DMS114 treated with DMSO at 0.1 percent for 48 hours (cell line): Measurements from ENCODE around the gene MDK.

Experiments
- DNase-seq: peaks from one replicate; lab custom pipeline; 2025; ENCODE audit not compliant: unreplicated experiment; lab: John Stamatoyannopoulos, UW

MDK gene

GRCh38 chr11:46397526-46397925, 16.1 kb downstream of the MDK start:
- no peak for DNase-seq

DNA sequence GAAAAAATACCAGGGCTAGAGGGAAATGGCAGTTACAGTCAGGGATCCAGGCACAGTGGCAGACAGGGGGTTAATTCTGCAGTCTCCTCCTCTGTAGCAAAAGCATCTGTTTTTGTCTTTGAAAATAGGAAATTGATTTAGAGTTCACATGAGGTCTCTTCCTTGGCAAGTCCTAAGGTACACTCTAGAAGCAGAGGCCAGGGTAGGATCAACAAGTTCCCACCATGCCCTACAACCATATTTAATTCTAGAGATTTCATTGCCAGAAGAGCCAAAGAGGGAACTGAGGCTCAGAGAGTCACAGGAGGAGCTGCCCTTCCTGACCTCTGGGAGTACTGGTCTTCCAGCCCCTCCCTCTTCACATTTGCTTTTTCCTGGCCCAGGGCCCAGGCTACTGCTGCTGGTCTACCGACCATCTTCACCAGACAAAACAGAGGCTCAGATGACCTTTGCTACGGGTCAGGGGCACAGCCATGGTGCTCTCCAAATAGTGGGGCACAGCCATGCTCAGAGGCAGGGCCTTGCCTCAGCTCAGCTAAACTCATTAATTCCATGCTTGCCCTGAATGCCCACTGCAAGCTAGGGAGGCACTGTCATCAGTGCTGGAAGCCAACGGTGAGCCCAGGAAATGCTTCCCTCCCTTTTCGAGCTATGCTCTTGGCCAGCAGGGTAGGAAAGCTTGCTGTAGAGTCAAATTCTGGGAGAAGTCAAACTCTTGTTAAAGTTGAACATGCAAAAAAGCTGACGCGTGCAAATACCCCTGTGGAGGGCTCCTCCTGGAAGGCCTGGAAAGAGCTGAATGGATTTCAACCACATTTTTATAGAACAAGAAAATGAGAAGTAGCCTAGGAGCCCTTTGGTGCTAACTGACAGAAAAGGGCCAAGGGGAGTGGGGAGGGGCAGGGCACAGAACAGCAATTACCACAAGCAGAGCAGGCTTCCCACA, 21.8 kb downstream of the MDK start:
- no peak for DNase-seq

DNA sequence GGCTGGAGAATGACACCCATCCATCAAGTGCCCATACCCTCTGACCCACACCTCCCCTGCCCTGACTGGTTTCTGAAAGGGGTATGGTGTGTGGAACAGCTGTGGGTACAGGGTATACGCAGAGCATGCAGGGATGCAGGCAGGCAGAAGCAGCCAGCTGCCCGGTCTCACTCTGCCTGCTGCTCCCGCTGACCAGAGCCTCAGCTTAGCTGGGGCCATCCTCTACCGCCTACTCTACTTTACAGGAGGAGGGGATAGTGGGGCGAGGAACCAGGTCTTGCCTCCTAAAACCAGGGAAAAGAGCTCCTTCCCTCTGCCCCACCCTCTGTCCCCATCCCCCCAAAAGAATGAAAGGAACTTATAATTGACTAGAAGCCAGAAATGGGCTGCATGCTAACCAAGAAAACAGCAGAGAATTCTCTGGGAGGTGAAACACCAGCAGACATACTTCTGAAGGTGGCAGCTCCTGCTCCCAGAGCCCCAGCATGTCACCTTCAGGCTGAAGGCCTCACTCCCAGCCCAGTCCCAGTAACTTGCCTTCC, 23.1 kb downstream of the MDK start:
- no peak for DNase-seq

- DNase-seq, result no peak
These were observed 26.2 kb downstream of the MDK start for GRCh38 chr11:46407635-46408034.

DNA sequence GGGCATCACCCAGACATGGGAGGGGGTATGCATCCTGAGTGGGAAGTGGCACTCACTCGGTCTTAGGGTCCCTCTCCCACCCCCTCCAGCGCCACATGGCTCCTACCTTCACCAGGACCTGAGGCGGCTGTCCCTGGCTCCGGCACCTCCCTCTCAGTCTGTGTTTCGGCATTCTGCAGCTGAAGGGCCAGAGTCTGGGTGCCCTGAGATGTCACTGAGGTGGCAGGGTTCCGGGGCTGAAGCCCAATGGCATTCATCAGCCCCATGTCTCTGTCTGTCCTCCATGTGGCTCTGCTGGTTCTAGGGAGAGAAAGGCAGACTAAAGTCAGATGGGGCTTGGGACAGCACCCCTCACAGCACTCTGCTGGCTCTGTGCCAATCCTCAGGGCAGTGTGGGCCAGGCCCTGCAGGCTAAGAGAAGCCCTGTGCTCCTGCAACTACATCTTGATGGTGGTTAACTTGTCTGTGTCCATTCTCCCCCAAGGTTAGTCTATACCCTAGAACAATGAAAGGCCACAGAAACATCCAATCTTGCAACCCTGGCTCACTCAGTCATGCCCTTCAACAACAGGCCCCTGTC, 27.0 kb downstream of the MDK start:
- DNase-seq, result no peak

- DNase-seq, result no peak
These were observed 28.6 kb downstream of the MDK start for GRCh38 chr11:46410021-46410420.

DNA sequence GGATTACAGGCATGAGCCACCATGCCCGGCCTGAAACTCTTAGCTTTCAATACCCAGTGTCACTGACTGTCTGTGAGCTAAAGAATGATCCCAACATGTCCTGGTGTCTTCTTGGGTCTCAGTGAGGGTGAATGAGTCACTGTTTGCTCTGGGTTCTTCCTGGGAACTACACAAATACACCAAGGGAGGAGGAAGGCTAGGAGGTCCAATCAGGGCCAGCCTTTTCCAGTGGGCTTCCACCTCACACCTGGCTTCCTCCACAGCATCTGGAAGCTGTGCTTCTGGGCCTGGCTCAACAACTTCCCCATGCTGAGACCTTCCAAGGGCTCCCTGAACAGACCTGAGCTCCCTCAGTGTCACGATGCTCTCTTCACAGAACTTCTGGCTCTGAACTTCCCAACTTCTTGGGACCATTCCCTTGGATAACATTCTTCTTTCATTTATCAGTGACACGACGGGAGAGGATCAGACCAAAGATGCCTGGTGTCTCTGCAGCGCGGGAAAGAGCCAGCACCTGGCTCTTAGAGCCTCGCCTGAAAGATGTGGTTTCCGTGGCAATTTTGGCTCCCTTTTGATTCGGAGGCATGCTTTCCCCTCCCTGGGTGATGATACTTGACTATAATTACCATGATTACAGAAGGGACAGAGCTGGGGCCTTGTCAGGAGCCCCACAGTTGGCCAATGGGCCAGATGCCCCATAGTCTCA, 32.4 kb downstream of the MDK start:
- DNase-seq, result no peak

DNA sequence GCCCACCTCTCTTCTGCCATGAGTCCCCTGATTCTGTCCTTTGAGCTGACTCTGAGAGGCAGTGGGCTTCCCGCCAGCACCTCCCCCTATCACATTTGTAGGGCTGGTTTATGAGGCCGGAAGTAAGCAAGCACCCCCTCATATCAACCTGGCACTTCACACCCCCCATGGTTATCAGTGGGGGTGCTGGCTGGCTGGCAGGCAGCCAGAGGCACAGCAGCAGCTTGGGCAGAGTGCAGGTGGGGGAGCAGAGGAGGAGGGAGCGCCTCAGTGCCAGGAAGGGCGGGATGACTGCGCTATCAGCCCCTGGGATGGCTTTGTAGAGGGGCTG, 33.0 kb downstream of the MDK start:
- no peak for DNase-seq

GRCh38 chr11:46414879-46415278, 33.4 kb downstream of the MDK start:
- DNase-seq, result no peak

DNA sequence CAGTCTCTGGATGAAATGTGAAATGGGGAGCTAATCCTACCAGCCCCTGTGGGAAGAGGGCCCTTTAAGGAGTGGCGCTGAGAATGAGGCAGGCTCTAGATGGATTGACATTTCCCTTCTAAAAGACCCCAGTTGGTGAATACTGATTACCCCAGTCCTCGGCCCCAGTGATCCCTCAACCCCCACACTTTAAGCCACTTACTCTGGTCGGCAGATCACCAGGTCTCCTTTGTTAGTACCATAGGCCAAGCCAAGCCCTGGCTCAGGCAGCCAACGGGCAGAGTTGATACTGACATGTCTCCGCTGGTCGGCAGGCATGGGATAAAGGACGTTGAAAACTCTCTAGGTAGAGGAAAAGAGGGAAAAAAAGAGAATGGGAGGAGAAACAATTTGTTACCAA, 36.2 kb downstream of the MDK start:
- DNase-seq, result no peak

GRCh38 chr11:46418751-46419150, 37.3 kb downstream of the MDK start:
- no peak for DNase-seq

GRCh38 chr11:46420513-46420912, 39.0 kb downstream of the MDK start:
- DNase-seq, result no peak

- no peak for DNase-seq
These were observed 39.9 kb downstream of the MDK start for GRCh38 chr11:46421257-46421880.

DNA sequence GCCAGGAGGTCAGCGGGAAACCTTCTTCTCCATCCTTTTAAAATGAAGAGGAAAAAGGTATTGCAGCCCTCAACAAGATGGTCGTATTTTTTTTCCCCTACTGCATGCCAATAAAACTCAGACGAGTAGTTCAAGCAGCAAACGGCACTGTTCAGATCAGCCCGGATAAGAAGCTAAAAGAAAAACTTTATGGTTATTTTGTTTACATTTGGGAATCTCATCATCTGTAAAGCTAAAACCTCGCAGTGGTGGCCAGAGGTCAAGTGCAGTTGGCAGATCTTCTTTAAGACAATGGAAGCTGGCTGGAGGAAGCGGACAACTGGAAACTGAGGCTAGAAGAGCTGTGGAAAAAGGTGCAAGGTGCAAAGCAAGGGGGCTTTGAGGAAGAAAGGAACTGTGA, 41.1 kb downstream of the MDK start:
- DNase-seq, result no peak

DNA sequence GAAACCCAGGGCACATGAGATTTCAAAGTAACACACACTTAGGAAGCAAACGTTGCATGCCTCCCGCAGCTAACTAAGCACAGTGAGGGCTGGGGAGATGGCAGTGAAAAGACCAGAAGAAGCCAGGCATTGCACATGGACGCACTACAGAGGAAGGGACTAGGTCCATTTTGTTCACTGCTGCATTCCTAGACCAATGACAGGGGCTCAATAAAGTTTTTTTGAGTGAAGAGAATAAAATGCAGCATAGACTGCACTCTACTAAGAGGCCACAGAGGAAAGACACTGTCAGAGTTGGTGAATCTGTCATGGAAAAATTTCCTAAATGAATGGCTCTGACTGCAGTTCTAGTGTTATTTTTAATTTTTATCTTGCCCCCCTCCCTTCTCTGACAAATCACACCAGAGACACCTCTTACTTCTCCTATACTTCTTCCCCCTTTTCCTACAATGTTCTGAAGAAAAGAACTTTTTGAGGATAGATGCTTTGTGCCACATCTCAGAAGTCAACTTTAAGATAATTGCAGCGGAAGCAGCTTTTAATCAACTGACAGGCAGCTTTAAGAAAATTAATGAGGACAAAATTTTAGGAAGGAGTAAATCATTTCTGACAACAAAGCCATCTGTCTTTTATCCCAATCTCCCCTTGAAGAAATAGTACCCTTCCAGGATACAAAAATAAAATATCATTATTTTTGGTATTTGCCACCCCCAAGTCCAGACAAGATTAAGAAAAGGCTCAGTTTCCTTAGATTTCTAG, 44.9 kb downstream of the MDK start:
- no peak for DNase-seq

- no peak for DNase-seq
These were observed 45.9 kb downstream of the MDK start for GRCh38 chr11:46427364-46427763.

GRCh38 chr11:46429717-46430116, 48.2 kb downstream of the MDK start:
- no peak for DNase-seq

DNA sequence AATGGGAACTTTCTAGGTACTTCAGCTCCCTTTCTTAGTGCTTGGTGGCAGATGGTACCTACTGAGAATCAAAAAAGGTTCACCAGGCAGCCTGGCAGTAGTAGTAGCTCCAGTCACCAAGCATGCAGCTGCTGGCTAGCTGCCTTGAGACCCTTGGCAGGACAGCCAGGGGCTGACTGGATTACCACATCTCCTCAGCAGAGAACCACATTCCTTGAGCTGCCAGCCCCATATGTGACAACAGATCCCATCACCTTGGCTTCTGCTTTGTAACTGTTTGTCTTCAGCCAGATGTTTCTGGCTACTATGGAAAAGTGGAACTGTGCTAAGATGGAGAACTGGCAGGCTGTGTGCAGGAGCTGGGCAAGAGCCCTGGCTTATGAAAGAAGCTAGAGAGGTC, 49.7 kb downstream of the MDK start:
- DNase-seq, result no peak
